ENCODE data around the gene PSTPIP2. TPM values are rescaled to one million over a fixed set of nuclear protein-coding genes. Genes with fewer than 3 reads are reported as not detected.

The PSTPIP2 gene
- total and polyA plus RNA-seq, 2 experiments from 2014 or later: 1.4 to 2.6 TPM

- Histone ChIP-seq H3K9me2 (ENCODE audit: insufficient read depth) (no peaks in the 10 kb centered on the region), H3K36me3 (ENCODE audit: insufficient read depth) (peaks cover 7% of the 10 kb centered on the region), H3K4me3 (no peak overlapping the region), H4K20me1 (replicated peaks; ENCODE audit: insufficient read depth) (peaks cover 27% of the 10 kb centered on the region; the same call in 1 of the 2 replicates), H3K4me2 (no peak overlapping the region), H2AFZ (no peak overlapping the region), H3K4me1 (ENCODE audit: insufficient read depth) (peaks cover 10% of the 10 kb centered on the region), H3F3A (replicated peaks; ENCODE audit: low read depth) (0 out of 2 replicates have a peak, but pooled peaks cover 4% of the 10 kb centered on the region), H3K79me2 (replicated peaks; ENCODE audit: insufficient read depth) (peaks cover 36% of the 10 kb centered on the region), H3K27ac (ENCODE audit: low read depth) (no peak overlapping the region), H3K27me3 (ENCODE audit: insufficient read depth) (no peaks in the 10 kb centered on the region)
- TF ChIP-seq POLR2AphosphoS5 (IDR thresholded peaks at IDR 0.05; ENCODE audit: low read depth): no peak
- no peak for TF ChIP-seq REST (IDR thresholded peaks at IDR 0.05; ENCODE audit: unreplicated experiment)
- no peak for TF ChIP-seq NANOG (IDR thresholded peaks at IDR 0.05; ENCODE audit: borderline replicate concordance)
- TF ChIP-seq CREB1 (CRISPR knock-in tag; IDR thresholded peaks at IDR 0.05; ENCODE audit: low read depth): no peak
- no peak for TF ChIP-seq EZH2phosphoT487 (IDR thresholded peaks at IDR 0.05; ENCODE audit: unreplicated experiment)
- TF ChIP-seq ETS1 (IDR thresholded peaks at IDR 0.05): no peak
- no peak for TF ChIP-seq EZH2 (IDR thresholded peaks at IDR 0.05; ENCODE audit: low read depth, unreplicated experiment)
- no peak for TF ChIP-seq STAT1 (IDR thresholded peaks at IDR 0.05; ENCODE audit: unreplicated experiment)
- TF ChIP-seq JUNB (IDR thresholded peaks at IDR 0.05; ENCODE audit: unreplicated experiment): no peak
- no peak for TF ChIP-seq CTCF (conservative IDR thresholded peaks at IDR 0.05; ENCODE audit: low read depth in 2 of 2)
- TF ChIP-seq ZNF114 (CRISPR knock-in tag; IDR thresholded peaks at IDR 0.05): no peak
- no peak for TF ChIP-seq ZNF331 (CRISPR knock-in tag; IDR thresholded peaks at IDR 0.05; ENCODE audit: low read depth)
- no peak for TF ChIP-seq ZNF462 (CRISPR knock-in tag; IDR thresholded peaks at IDR 0.05)
- no peak overlapping the region for H3K27ac Mint-ChIP-seq
- DNase-seq (ENCODE audit: low spot score) (no peak), ATAC-seq (no peak)
- peaks cover 7% of the 10 kb centered on the region for H3K27me3 Mint-ChIP-seq (ENCODE audit: insufficient read depth, low read depth, poor library complexity)
- H3K4me3 Mint-ChIP-seq: no peak overlapping the region
- peaks cover 20% of the 10 kb centered on the region for H3K36me3 Mint-ChIP-seq (ENCODE audit: low read depth)
- H3K9me3 Mint-ChIP-seq: no peaks in the 10 kb centered on the region; the same call in 2 of the 3 replicates
- peaks cover 14% of the 10 kb centered on the region; the same call in 2 of the 3 replicates for H3K4me1 Mint-ChIP-seq
These were observed 27.4 kb upstream of the PSTPIP2 start for GRCh38 chr18:46099463-46099862.
